ENCODE measurements around the gene ABTB1.

ABTB1 gene

DNA sequence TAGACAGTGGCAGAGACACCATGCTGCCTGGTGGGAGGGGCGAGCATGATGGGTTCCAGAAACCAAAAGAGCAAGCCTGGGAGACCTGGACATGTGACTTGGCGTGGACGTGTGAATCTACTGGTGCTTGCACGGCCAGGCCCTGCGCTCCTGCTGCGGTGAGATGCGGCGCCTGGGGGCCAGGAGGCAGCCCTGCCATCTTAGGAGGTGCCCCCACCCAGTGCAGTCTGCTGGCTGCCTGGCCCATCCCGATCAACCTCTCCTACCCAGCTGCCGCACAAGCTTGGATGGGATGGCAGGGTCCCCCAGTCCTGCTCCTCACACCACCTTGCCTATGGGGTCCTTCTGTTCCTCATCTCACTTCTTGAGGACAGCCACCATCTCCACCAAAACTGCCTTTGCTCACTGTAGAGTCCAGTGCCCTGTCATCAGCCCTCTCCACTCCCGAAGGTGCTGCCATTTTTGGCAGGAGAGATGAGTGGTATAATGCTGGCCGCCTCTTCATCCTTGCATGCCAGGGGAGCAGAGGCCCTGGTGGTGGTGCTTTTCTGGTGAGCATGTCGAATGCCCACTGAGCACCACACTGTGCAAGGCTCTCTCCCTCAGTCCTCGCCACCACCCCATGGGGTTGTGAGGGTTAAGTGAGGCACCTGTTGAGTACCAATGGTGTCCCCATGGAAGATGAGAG is 3.1 kb upstream of the ABTB1 start:
- Histone ChIP-seq H3K9me3 (replicated peaks in 1 of 2; ENCODE audit: control insufficient read depth in 2 of 2, insufficient read depth in 1 of 2, low read depth in 1 of 2, low read length in 2 of 2) (peaks cover 0 to 8% of the 10 kb centered on the region in 2 donors), H3K14ac (ENCODE audit: low read length) (peak overlapping the region; percentile 11), H3K4ac (ENCODE audit: low read length) (no peak overlapping the region), H2BK15ac (ENCODE audit: low read length) (no peak overlapping the region), H3K4me2 (ENCODE audit: insufficient read depth, low read length, poor library complexity, severe bottlenecking) (no peak overlapping the region), H4K8ac (ENCODE audit: low read depth, low read length) (no peak overlapping the region), H3K23ac (ENCODE audit: low read depth, low read length, poor library complexity) (no peak overlapping the region), H2BK5ac (ENCODE audit: low read length) (no peak overlapping the region), H3K9ac (ENCODE audit: low read depth, low read length, poor library complexity) (peak overlapping the region; percentile 50), H2BK120ac (ENCODE audit: low read depth, low read length) (peak overlapping the region; percentile 22), H2BK12ac (ENCODE audit: low read length) (no peak overlapping the region), H3K27me3 (ENCODE audit: control insufficient read depth in 3 of 3, insufficient read depth in 3 of 3, low read depth in 1 of 3, low read length in 3 of 3) (peaks cover 0 to 6% (median 5%) of the 10 kb centered on the region in 3 experiments), H3K36me3 (replicated peaks in 1 of 2; ENCODE audit: control insufficient read depth in 2 of 2, insufficient read depth in 2 of 2, low read length in 2 of 2) (peaks cover 1 to 52% of the 10 kb centered on the region in 2 donors), H3K18ac (ENCODE audit: low read length) (no peak overlapping the region), H3K27ac (replicated peaks; ENCODE audit: low read length) (no peak overlapping the region), H3K4me1 (ENCODE audit: control insufficient read depth in 2 of 2, insufficient read depth in 1 of 2, low read depth in 1 of 2, low read length in 2 of 2) (peaks cover 4 to 5% of the 10 kb centered on the region in 2 donors), H4K91ac (ENCODE audit: low read depth, low read length, poor library complexity) (no peak overlapping the region), H3K79me1 (ENCODE audit: low read depth, low read length) (peaks cover 2% of the 10 kb centered on the region), H2AFZ (ENCODE audit: low read length) (no peak overlapping the region), H2AK5ac (ENCODE audit: low read depth, low read length) (peak overlapping the region; percentile 1), H3K4me3 (ENCODE audit: low read length in 2 of 2) (no peak overlapping the region)
- DNase-seq (ENCODE audit: low spot score): no peak
- WGBS, 2 donors (ENCODE audit: extremely low coverage in 2 of 2, insufficient read length in 2 of 2, insufficient replicate concordance in 1 of 2): no CpG with 5 or more reads among the region's 14 CpGs

DNA sequence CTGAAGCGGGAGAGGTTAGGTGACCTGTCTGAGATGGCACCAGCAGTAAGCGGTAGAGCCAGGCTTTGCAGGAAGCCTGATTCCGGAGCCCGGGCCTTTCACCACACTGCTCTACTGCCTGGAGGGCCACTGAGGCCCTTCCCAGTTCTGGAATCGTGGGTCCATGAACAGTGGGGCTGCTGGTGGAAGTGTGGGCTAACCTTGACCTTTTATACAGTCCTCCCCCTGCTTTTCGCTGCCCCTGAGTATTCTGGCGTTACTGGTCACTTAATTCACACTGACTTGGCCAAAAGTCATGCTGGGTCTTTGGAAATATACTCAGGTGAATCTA is 2.6 kb upstream of the ABTB1 start:
- peaks cover 0 to 6% (median 5%) of the 10 kb centered on the region in 3 experiments for H3K27me3 ChIP-seq (ENCODE audit: control insufficient read depth in 3 of 3, insufficient read depth in 3 of 3, low read depth in 1 of 3, low read length in 3 of 3)
- H2AK5ac ChIP-seq (ENCODE audit: low read depth, low read length): no peak overlapping the region
- no peak overlapping the region for H2BK120ac ChIP-seq (ENCODE audit: low read depth, low read length)
- H3K36me3 ChIP-seq (replicated peaks in 1 of 2; ENCODE audit: control insufficient read depth in 2 of 2, insufficient read depth in 2 of 2, low read length in 2 of 2): peaks cover 1 to 47% of the 10 kb centered on the region in 2 donors
- no peak overlapping the region for H2BK12ac ChIP-seq (ENCODE audit: low read length)
- H3K79me1 ChIP-seq (ENCODE audit: low read depth, low read length): peaks cover 2% of the 10 kb centered on the region
- H3K9me3 ChIP-seq (replicated peaks in 1 of 2; ENCODE audit: control insufficient read depth in 2 of 2, insufficient read depth in 1 of 2, low read depth in 1 of 2, low read length in 2 of 2): peaks cover 0 to 8% of the 10 kb centered on the region in 2 donors
- H2AFZ ChIP-seq (ENCODE audit: low read length): no peak overlapping the region
- WGBS, 2 donors (ENCODE audit: extremely low coverage in 2 of 2, insufficient read length in 2 of 2, insufficient replicate concordance in 1 of 2): no CpG with 5 or more reads among the region's 7 CpGs
- H3K4ac ChIP-seq (ENCODE audit: low read length): no peak overlapping the region
- no peak overlapping the region for H4K8ac ChIP-seq (ENCODE audit: low read depth, low read length)
- no peak overlapping the region for H4K91ac ChIP-seq (ENCODE audit: low read depth, low read length, poor library complexity)
- H3K4me3 ChIP-seq (ENCODE audit: low read length in 2 of 2): no peak overlapping the region
- no peak overlapping the region for H3K23ac ChIP-seq (ENCODE audit: low read depth, low read length, poor library complexity)
- H3K4me2 ChIP-seq (ENCODE audit: insufficient read depth, low read length, poor library complexity, severe bottlenecking): no peak overlapping the region
- no peak overlapping the region for H3K9ac ChIP-seq (ENCODE audit: low read depth, low read length, poor library complexity)
- H3K4me1 ChIP-seq (ENCODE audit: control insufficient read depth in 2 of 2, insufficient read depth in 1 of 2, low read depth in 1 of 2, low read length in 2 of 2): peaks cover 4 to 5% of the 10 kb centered on the region in 2 donors
- H2BK15ac ChIP-seq (ENCODE audit: low read length): no peak overlapping the region
- no peak overlapping the region for H3K14ac ChIP-seq (ENCODE audit: low read length)
- H3K18ac ChIP-seq (ENCODE audit: low read length): no peak overlapping the region
- H2BK5ac ChIP-seq (ENCODE audit: low read length): no peak overlapping the region
- no peak for DNase-seq (ENCODE audit: low spot score)
- no peak overlapping the region for H3K27ac ChIP-seq (replicated peaks; ENCODE audit: low read length)

DNA sequence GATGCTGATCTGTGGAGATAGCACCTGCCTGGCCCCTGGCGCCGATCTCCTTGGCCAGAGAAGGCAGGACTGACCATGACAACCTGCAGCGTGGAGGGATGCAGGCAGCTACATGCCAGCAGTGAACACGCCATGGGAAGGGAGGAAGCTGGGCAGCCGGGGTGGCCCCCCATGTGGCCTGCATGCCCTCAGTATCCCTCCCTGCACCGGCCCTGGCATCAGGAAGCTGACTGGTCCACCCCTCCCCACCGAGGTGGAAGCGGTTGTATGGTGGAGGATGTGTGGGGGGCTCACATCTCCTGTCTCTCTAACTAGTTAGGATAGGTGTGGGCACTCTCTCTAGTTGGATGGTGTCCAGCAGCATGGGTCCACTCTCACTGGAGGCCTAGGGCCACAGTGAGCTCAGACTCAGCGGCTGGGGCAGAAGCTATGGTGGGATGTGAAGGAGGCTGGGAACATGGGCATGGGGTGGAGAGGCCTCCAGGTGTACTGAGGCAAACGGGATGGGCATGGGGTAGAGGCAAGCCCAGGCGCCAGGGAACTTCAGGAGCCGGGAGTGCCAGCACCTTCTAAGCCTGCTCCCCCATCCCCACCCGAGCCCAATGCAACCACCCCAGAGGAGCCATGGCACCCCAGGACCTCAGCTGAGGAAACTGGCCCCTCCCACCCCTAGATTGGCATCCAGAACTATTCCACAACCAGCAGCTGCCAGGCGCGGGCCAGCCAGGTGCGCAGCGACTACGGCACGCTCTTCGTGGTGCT is 1.8 kb upstream of the ABTB1 start:
- DNase-seq (ENCODE audit: low spot score): no peak
- H2BK120ac ChIP-seq (ENCODE audit: low read depth, low read length): no peak overlapping the region
- peaks cover 0 to 6% (median 5%) of the 10 kb centered on the region in 3 experiments for H3K27me3 ChIP-seq (ENCODE audit: control insufficient read depth in 3 of 3, insufficient read depth in 3 of 3, low read depth in 1 of 3, low read length in 3 of 3)
- no peak overlapping the region for H2BK12ac ChIP-seq (ENCODE audit: low read length)
- peak overlapping the region; percentile 38 for H3K9ac ChIP-seq (ENCODE audit: low read depth, low read length, poor library complexity)
- H2AK5ac ChIP-seq (ENCODE audit: low read depth, low read length): peak overlapping the region; percentile 53
- H2BK5ac ChIP-seq (ENCODE audit: low read length): peak overlapping the region; percentile 73
- H3K27ac ChIP-seq (replicated peaks; ENCODE audit: low read length): no peak overlapping the region
- peaks cover 1 to 39% of the 10 kb centered on the region in 2 donors for H3K36me3 ChIP-seq (replicated peaks in 1 of 2; ENCODE audit: control insufficient read depth in 2 of 2, insufficient read depth in 2 of 2, low read length in 2 of 2)
- H3K4ac ChIP-seq (ENCODE audit: low read length): no peak overlapping the region
- WGBS, 2 donors (ENCODE audit: extremely low coverage in 2 of 2, insufficient read length in 2 of 2, insufficient replicate concordance in 1 of 2): no CpG with 5 or more reads among the region's 20 CpGs
- H3K14ac ChIP-seq (ENCODE audit: low read length): no peak overlapping the region
- peak overlapping the region; percentile 98 for H4K91ac ChIP-seq (ENCODE audit: low read depth, low read length, poor library complexity)
- peaks cover 0 to 2% of the 10 kb centered on the region in 2 donors for H3K9me3 ChIP-seq (replicated peaks in 1 of 2; ENCODE audit: control insufficient read depth in 2 of 2, insufficient read depth in 1 of 2, low read depth in 1 of 2, low read length in 2 of 2)
- peaks cover 4 to 5% of the 10 kb centered on the region in 2 donors for H3K4me1 ChIP-seq (ENCODE audit: control insufficient read depth in 2 of 2, insufficient read depth in 1 of 2, low read depth in 1 of 2, low read length in 2 of 2)
- no peak overlapping the region for H3K18ac ChIP-seq (ENCODE audit: low read length)
- H3K4me3 ChIP-seq (ENCODE audit: low read length in 2 of 2): no peak overlapping the region
- H3K23ac ChIP-seq (ENCODE audit: low read depth, low read length, poor library complexity): peak overlapping the region; percentile 94
- H2BK15ac ChIP-seq (ENCODE audit: low read length): peak overlapping the region; percentile 16
- H3K4me2 ChIP-seq (ENCODE audit: insufficient read depth, low read length, poor library complexity, severe bottlenecking): no peak overlapping the region
- peaks cover 2% of the 10 kb centered on the region for H3K79me1 ChIP-seq (ENCODE audit: low read depth, low read length)
- H2AFZ ChIP-seq (ENCODE audit: low read length): no peak overlapping the region
- peak overlapping the region; percentile 32 for H4K8ac ChIP-seq (ENCODE audit: low read depth, low read length)
